Measurements from ENCODE around the gene P3H3.

P3H3 gene

GRCh38 chr12:6849976-6850560 is 21.9 kb downstream of the P3H3 start:
- no peak for TF ChIP-seq CTCF (conservative IDR thresholded peaks at IDR 0.05; ENCODE audit: low read depth, low read length)
- H3K36me3 ChIP-seq (ENCODE audit: insufficient read depth), result no peaks in the 10 kb centered on the region
- H3K9ac ChIP-seq, result peak overlapping the region; percentile 18; the same call in 1 of the 2 replicates
- no peak overlapping the region for H2AFZ ChIP-seq (ENCODE audit: low read depth)
- no peak overlapping the region for H3K4me3 ChIP-seq (IDR thresholded peaks at IDR 0.05; ENCODE audit: insufficient read depth, low read depth, low read length)
- peak overlapping the region; percentile 95 for H3K4me2 ChIP-seq
- H3K79me2 ChIP-seq (ENCODE audit: insufficient read depth, low read depth), result peaks cover 34% of the 10 kb centered on the region
- no peaks in the 10 kb centered on the region for H3K27me3 ChIP-seq (ENCODE audit: insufficient read depth, low read depth)
- H3K4me1 ChIP-seq (ENCODE audit: low read depth, poor library complexity, severe bottlenecking), result peaks cover 29% of the 10 kb centered on the region
- no peak overlapping the region for H3K27ac ChIP-seq
- no peaks in the 10 kb centered on the region for H4K20me1 ChIP-seq (ENCODE audit: insufficient read depth)

GRCh38 chr12:6850796-6851152 is 22.6 kb downstream of the P3H3 start:
- H3K27ac ChIP-seq, result no peak overlapping the region

GRCh38 chr12:6851153-6851920 is 23.1 kb downstream of the P3H3 start, which contains the start of gene CDCA3:
TSS of gene CDCA3 (minus strand) at chr12:6851286. CDS start at chr12:6850952, 334 bp downstream.
- no peak for TF ChIP-seq CTCF (conservative IDR thresholded peaks at IDR 0.05; ENCODE audit: low read depth, low read length)
- no peaks in the 10 kb centered on the region for H3K27me3 ChIP-seq (ENCODE audit: insufficient read depth, low read depth)
- no peaks in the 10 kb centered on the region for H4K20me1 ChIP-seq (ENCODE audit: insufficient read depth)
- peaks cover 40% of the 10 kb centered on the region for H3K79me2 ChIP-seq (ENCODE audit: insufficient read depth, low read depth)
- peak within 1 kb of the TSS; percentile 69; the same call in 1 of the 2 replicates for H3K9ac ChIP-seq
- no peak within 1 kb of the TSS for H3K4me3 ChIP-seq (IDR thresholded peaks at IDR 0.05; ENCODE audit: insufficient read depth, low read depth, low read length)
- H3K4me1 ChIP-seq (ENCODE audit: low read depth, poor library complexity, severe bottlenecking), result peaks cover 29% of the 10 kb centered on the region
- H2AFZ ChIP-seq (ENCODE audit: low read depth), result peak within 1 kb of the TSS; percentile 59; the same call in 1 of the 2 replicates
- H3K36me3 ChIP-seq (ENCODE audit: insufficient read depth), result no peaks in the 10 kb centered on the region
- H3K4me2 ChIP-seq, result peak within 1 kb of the TSS; percentile 95
- peak within 1 kb of the TSS; percentile 87 for H3K27ac ChIP-seq

More at GRCh38 chr12:6850796-6851152, 22.6 kb downstream of the P3H3 start:
- H3K9ac ChIP-seq, result peak overlapping the region; percentile 18; the same call in 1 of the 2 replicates
- H3K4me2 ChIP-seq, result peak overlapping the region; percentile 95
- H3K79me2 ChIP-seq (ENCODE audit: insufficient read depth, low read depth), result peaks cover 40% of the 10 kb centered on the region
- no peaks in the 10 kb centered on the region for H3K36me3 ChIP-seq (ENCODE audit: insufficient read depth)
- H3K4me3 ChIP-seq (IDR thresholded peaks at IDR 0.05; ENCODE audit: insufficient read depth, low read depth, low read length), result no peak overlapping the region
- H3K4me1 ChIP-seq (ENCODE audit: low read depth, poor library complexity, severe bottlenecking), result peaks cover 29% of the 10 kb centered on the region
- no peaks in the 10 kb centered on the region for H4K20me1 ChIP-seq (ENCODE audit: insufficient read depth)
- peak overlapping the region; percentile 59; the same call in 1 of the 2 replicates for H2AFZ ChIP-seq (ENCODE audit: low read depth)
- no peak for TF ChIP-seq CTCF (conservative IDR thresholded peaks at IDR 0.05; ENCODE audit: low read depth, low read length)
- H3K27me3 ChIP-seq (ENCODE audit: insufficient read depth, low read depth), result no peaks in the 10 kb centered on the region

GRCh38 chr12:6851921-6852650 is 23.9 kb downstream of the P3H3 start, which contains the start of gene USP5:
TSS of gene USP5 (plus strand) at chr12:6852150. CDS start at chr12:6852180, 30 bp downstream.
- peak within 1 kb of the TSS; percentile 69 for H3K9ac ChIP-seq
- no peak within 1 kb of the TSS for H3K4me3 ChIP-seq (IDR thresholded peaks at IDR 0.05; ENCODE audit: insufficient read depth, low read depth, low read length)
- peaks cover 29% of the 10 kb centered on the region for H3K4me1 ChIP-seq (ENCODE audit: low read depth, poor library complexity, severe bottlenecking)
- H2AFZ ChIP-seq (ENCODE audit: low read depth), result peak within 1 kb of the TSS; percentile 59; the same call in 1 of the 2 replicates
- H3K79me2 ChIP-seq (ENCODE audit: insufficient read depth, low read depth), result peaks cover 40% of the 10 kb centered on the region
- H3K27me3 ChIP-seq (ENCODE audit: insufficient read depth, low read depth), result no peaks in the 10 kb centered on the region
- H3K27ac ChIP-seq, result peak within 1 kb of the TSS; percentile 87
- H3K4me2 ChIP-seq, result peak within 1 kb of the TSS; percentile 95
- TF ChIP-seq CTCF (conservative IDR thresholded peaks at IDR 0.05; ENCODE audit: low read depth, low read length), result no peak
- H4K20me1 ChIP-seq (ENCODE audit: insufficient read depth), result no peaks in the 10 kb centered on the region
- H3K36me3 ChIP-seq (ENCODE audit: insufficient read depth), result 0 out of 2 replicates have a peak, but pooled peaks cover 2% of the 10 kb centered on the region
